HG03060 (cell line): Measurements from ENCODE around the gene IP6K2.
"Not testable (repeated sequence)": the region's sequence is repeated elsewhere in the genome, so short reads cannot be mapped to it uniquely, and the experiment has no call there.

Source experiments
- ATAC-seq: cut with Tn5 transposase; IDR thresholded peaks from one replicate; pipeline ENCODE4 v1.9.1; 2021; ENCODE audit warnings: low read depth, moderate number of reproducible peaks; ENCODE audit not compliant: unreplicated experiment

The IP6K2 gene, protein sequence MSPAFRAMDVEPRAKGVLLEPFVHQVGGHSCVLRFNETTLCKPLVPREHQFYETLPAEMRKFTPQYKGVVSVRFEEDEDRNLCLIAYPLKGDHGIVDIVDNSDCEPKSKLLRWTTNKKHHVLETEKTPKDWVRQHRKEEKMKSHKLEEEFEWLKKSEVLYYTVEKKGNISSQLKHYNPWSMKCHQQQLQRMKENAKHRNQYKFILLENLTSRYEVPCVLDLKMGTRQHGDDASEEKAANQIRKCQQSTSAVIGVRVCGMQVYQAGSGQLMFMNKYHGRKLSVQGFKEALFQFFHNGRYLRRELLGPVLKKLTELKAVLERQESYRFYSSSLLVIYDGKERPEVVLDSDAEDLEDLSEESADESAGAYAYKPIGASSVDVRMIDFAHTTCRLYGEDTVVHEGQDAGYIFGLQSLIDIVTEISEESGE

DNA sequence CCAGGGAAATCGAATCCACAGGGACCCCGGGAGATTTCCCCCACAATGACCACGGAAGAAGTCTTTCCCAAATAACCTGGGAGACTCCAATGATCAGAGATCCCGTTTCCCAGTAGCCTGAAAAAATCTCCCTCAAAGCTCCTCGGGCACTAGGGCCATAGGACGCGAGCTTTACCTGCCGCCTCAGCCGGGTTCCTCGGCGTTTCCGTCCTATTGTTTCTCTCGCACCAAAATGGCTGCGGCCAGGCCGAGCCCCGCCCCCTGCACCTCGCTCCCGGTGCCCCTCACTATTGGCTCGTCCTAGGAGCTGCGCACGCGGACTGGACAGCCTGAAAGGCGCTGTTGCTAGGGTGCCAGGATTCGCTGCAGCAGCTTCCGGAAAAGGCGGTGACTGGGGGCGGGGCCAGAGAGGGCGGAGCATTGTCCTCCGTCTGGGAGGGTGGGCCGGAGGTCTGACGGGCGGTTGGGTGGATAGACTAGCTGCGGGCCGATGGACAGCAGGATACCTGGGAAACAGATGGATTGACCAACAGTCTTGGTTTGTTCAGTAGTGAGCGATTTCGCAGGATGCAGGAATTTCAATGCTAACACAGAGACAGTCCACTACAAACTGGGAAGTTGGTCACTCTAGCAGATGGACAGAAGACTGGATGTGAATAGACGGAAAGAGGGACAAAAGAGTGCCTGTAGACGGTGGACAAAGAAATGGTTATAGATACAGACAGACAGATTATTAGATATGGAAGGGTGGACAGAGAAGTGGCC is at the start of gene IP6K2:
Gene IP6K2, minus strand, starts transcription at position 240 of the 765 bp plus-strand sequence. CDS start 21,930 bp downstream, outside the sequence.
- peak; percentile 85 for ATAC-seq

DNA sequence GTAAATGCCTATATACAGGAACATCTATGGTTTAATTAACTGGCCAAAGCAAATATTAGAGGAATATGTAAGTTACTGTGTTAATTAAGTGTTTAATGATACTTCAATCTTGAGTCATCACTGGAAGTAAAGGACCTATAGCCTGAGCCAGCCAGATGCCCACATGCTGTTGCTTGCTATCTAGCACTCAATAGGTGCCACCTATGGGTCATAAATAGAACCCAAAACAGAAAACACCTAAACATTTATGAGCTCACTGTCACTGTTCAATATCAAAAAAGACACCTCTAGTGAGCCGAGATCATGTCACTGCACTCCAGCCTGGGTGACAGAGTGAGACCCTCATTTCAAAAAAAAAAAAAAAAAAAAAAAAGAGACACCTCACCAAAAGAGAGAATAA is 48.4 kb upstream of the IP6K2 start:
- ATAC-seq, result no peak

- ATAC-seq, result no peak
Observed at GRCh38 chr3:48762816-48763215, 45.8 kb upstream of the IP6K2 start.

- not testable (repeated sequence) for ATAC-seq
Observed at GRCh38 chr3:48759991-48760540, 43.0 kb upstream of the IP6K2 start.

DNA sequence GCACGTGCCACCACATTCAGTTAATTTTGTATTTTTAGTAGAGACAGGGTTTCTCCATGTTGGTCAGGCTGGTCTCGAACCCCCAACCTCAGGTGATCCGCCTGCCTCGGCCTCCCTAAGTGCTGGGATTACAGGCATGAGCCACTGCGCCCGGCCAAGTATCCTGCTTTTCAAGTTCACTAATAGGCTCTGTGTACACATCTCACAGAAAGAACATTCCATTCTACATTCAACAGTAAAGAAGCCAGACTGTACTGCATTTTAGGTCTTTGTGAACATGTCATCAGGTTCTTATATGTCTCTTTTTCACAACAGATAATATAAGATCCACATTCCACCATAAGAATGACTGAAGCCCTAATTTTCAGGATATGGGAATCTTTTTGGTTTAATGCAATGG is 42.5 kb upstream of the IP6K2 start:
- ATAC-seq, result not testable (repeated sequence)

DNA sequence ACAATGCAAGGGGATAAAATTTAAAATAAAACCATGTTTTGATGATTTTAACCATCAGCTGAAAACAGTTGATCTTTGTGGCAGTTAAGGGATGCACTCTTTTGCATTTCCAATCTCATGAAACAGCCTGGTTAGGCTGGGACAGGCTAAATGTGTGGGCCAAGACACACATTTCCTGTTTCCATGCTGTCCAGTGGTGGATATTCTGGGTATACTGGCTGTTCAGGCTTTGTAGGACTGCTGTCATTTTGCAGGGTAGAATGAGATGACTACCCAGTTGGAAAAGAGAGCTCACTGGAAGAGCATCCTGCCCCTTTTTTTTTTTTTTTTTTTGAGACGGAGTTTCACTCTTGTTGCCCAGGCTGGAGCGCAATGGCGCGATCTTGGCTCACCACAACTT is 42.0 kb upstream of the IP6K2 start:
- no peak for ATAC-seq

- ATAC-seq, result no peak
Observed at GRCh38 chr3:48756640-48757039, 39.6 kb upstream of the IP6K2 start.

- no peak for ATAC-seq
Observed at GRCh38 chr3:48750856-48751255, 33.8 kb upstream of the IP6K2 start.

GRCh38 chr3:48748754-48749153 is 31.7 kb upstream of the IP6K2 start:
- no peak for ATAC-seq

- ATAC-seq, result no peak
Observed at GRCh38 chr3:48747706-48748105, 30.7 kb upstream of the IP6K2 start.

DNA sequence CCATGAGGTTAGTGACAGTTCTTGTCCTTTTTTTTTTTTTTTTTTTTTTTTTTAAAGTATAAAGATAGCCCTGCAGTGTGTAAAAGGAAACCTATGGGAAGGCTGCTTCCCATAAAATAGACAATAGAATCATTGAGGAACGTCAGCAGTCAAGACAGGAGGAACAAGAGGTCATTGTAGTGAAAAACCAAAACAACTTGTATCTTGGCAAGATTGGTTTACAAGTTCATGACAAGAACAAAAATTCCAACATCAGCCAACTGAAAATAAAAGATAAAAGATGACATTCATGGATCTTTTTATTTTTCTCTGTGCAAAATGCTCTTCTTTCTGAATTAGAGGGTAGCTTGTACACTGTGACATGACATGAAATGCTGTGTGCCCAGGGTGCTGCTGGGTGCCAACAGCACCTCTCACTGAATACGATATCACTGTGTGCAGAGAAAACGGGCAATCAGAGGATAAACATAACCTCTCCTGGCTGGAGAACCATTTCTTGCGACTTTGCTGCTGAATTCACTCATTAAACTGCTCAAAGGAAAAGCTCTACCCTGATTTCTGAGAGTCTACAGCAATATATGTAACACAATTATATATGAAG is 30.1 kb upstream of the IP6K2 start:
- ATAC-seq, result no peak

GRCh38 chr3:48743773-48744172 is 26.8 kb upstream of the IP6K2 start:
- no peak for ATAC-seq

- not testable (repeated sequence) for ATAC-seq
Observed at GRCh38 chr3:48741226-48741625, 24.2 kb upstream of the IP6K2 start.

DNA sequence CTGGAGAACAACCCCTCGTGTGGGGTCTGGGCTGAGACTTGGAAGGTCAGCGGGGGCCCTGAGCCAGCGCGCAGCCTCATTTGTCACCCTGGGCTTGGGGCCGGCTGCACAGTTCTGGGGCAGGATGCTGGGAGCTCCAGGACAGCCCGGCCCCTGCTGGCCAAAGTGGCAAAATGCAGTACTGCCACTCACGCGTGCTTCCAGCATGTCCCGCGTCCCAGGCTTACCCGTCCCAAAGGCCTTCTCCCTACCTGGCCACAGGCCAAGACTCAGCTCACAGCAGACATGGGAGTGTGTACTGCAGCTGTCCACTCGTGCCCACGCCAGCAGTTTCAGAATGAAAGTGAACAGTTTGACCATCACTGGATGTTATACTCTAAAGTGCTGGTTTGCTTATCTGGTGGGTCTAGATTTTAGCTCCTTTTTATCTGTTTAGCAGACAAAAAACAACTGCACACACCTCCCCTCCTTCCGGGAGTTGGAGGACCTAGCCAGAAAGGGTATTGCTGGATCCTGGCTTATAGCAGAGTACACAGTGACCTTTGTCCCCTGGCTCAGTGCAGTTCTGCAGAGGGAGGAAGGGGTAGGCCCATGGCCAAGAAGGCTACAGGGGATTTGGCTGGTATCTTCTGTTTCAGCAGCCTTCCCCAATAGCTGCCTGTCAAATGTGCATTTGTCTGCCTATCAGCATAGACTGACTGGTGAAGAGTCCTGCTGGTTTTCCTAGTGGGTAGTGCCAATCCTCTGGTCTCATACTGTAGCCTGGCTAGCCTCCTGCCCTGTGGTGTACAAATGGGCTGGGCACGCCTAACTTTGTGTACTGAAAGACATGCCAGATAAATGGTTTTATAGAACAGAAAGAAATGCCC is 23.2 kb upstream of the IP6K2 start:
- ATAC-seq, result no peak

GRCh38 chr3:48739617-48739954 is 22.6 kb upstream of the IP6K2 start:
- ATAC-seq, result no peak

DNA sequence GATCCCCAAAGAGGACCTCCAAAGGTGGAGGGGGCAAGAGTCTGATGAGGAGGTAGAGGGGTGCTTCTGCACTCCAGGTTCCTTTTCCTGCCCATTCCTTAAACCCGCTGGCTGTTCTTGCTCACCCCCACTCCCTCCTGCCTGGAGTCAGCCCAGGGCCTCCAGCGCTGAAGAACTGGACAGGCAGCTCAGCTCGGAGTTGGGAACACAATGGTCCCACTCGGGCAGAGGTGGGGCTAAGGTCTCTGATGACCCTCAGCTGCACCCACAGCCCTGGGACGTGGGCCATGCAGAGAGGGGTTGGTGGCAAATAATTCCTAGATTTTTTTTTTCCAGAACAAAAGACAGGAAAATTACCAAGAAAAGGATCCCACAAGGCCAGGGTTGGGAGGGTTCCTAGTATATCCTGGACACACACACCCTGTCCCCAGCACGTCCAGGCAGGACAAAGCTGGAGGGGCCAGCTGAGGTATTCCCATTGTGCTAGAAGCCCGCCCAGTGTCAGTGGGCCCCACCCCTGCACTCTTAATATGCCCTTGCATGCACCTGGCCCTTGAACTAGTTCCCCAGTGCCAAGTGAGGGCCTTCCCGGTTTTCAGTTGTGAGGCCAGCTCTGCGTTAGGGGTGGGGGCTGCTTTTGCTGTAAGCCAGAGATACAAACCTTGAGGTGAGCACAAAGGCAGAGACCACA is 22.1 kb upstream of the IP6K2 start:
- ATAC-seq, result no peak

- no peak for ATAC-seq
Observed at GRCh38 chr3:48738144-48738536, 21.1 kb upstream of the IP6K2 start.

DNA sequence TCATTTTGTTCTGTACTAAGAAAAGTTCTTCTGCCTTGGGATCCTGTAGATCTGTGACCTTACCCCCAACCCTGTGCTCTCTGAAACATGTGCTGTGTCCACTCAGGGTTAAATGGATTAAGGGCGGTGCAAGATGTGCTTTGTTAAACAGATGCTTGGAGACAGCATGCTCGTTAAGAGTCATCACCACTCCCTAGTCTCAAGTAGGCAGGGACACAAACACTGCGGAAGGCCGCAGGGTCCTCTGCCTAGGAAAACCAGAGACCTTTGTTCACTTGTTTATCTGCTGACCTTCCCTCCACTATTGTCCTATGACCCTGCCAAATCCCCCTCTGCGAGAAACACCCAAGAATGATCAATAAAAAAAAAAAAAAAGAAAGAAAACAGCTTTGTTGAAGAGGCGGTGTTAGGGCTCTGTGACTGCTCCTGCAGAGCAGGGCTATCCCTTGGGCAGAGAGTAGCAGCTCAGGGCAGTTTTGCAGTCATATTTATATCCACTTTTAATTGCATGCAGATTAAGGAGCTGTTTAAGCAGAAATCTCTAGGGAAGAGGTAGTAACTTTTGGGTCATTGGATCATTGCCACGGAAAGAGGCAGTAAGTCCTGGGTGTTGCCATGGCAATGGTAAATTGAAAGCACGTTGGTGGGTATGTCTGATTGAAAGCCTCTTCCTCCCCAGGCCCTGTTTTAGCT is 18.2 kb upstream of the IP6K2 start:
- not testable (repeated sequence) for ATAC-seq

GRCh38 chr3:48734541-48734940 is 17.5 kb upstream of the IP6K2 start:
- ATAC-seq, result not testable (repeated sequence)
